ENCODE data around the gene MRPS15.

- TF ChIP-seq REST (IDR thresholded peaks at IDR 0.05) (no peak), CTCF (IDR thresholded peaks at IDR 0.05; ENCODE audit: low read depth, low read length, missing input control) (no peak), YY1 (IDR thresholded peaks at IDR 0.05) (no peak), RAD21 (IDR thresholded peaks at IDR 0.05) (no peak), GABPA (IDR thresholded peaks at IDR 0.05 in 1 of 2, conservative IDR thresholded peaks at IDR 0.05 in 1 of 2) (no peak)
These were observed 16.7 kb downstream of the MRPS15 start for GRCh38 chr1:36447450-36447849.
